Skin epidermis (tissue), 12 donors: ENCODE measurements around the gene TC2N.

Experiments used
- H3K27ac ChIP-seq, 21 experiments: fragments of 200-600 bp; sonication (generic) in 11 of 21; one replicate each; pipeline ENCODE4 v1.5.0; 2020; ENCODE audit warnings: mild to moderate bottlenecking in 3 of 21, inconsistent platforms in 2 of 21, moderate library complexity in 2 of 21
- H3K4me3 ChIP-seq, 7 experiments: fragments of 200-600 bp; sonication (generic) in 2 of 7; one replicate each; pipeline ENCODE4 v1.5.0; 2020; ENCODE audit warnings: inconsistent platforms in 2 of 7, mild to moderate bottlenecking in 2 of 7, moderate library complexity in 1 of 7

Gene TC2N

DNA sequence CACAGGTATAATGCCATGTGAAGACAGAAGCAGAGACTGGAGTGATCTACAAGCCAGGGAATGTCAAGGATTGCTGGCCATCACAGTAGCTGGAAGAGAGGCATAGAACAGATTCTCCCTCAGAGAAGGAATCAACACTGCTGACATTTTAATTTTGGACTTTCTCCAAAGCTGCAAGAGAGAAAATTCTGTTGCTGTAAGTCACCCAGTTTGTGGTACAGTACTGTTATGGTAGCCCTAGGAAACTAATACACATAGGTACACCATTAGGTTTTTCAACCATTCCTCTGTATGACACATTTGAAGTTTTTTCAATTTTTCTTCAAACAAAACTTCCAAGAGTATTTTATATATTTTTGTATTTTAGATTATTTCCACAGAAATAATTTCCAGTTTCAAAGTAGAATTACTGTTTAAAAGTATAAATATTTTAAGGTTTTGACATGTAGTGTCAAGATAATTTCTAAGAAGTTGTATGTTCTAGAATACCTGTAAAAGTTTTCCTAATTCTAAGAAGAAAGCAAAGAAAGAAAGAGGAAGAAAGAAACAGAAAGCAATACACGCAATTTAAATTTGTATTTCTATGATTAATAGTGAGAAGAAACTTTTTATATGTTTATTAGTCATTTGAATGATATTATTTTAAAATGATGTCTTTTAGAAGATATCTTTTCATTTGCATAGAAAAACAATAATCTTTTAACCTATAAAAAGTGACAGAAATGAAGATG lies 70.6 kb downstream of the TC2N start:
- no peak overlapping the region for H3K27ac ChIP-seq

GRCh38 chr14:91793704-91794103 lies 73.6 kb downstream of the TC2N start:
- Histone ChIP-seq H3K4me3 (no peak overlapping the region), H3K27ac (no peak overlapping the region)

More for the DNA sequence above, 70.6 kb downstream of the TC2N start:
- H3K4me3 ChIP-seq = no peak overlapping the region

- no peak overlapping the region for H3K4me3 ChIP-seq
Observed at GRCh38 chr14:91786188-91786587, 81.1 kb downstream of the TC2N start.

DNA sequence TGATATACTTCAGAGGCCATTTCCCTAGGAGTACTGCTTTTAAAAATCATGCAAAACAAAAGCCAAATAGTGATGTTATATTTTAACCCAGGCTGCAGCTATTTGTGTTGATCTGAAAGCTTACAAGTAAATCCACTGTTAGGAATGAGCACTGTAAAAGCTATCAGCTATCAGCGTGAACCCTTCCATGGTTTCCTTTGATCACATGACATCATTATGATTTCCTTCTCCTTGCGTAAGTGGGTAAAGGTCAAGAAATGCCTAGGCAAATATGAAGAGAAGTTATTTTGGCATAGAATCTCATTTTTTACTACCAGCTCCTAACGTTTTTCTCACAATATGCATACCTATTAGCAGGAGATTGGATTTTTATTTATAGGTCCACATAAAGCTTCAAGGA lies 86.9 kb downstream of the TC2N start:
- H3K4me3 ChIP-seq = no peak overlapping the region
- no peak overlapping the region for H3K27ac ChIP-seq

More at GRCh38 chr14:91786188-91786587, 81.1 kb downstream of the TC2N start:
- H3K27ac ChIP-seq = no peak overlapping the region

GRCh38 chr14:91778217-91778616 lies 89.1 kb downstream of the TC2N start:
- Histone ChIP-seq H3K27ac (no peak overlapping the region), H3K4me3 (no peak overlapping the region)

- Histone ChIP-seq H3K27ac (no peak overlapping the region), H3K4me3 (no peak overlapping the region)
Observed at GRCh38 chr14:91774140-91775096, 92.9 kb downstream of the TC2N start.

GRCh38 chr14:91770185-91770584 lies 97.2 kb downstream of the TC2N start:
- no peak overlapping the region for H3K4me3 ChIP-seq
- no peak overlapping the region for H3K27ac ChIP-seq

- no peak overlapping the region for H3K27ac ChIP-seq
Observed at GRCh38 chr14:91755570-91756295, 111.6 kb downstream of the TC2N start.

GRCh38 chr14:91754819-91755218 lies 112.5 kb downstream of the TC2N start:
- no peak overlapping the region for H3K4me3 ChIP-seq
- peak overlapping the region in 1 of 21 experiments; percentile 11 for H3K27ac ChIP-seq

More at GRCh38 chr14:91755570-91756295, 111.6 kb downstream of the TC2N start:
- H3K4me3 ChIP-seq = no peak overlapping the region

- Histone ChIP-seq H3K4me3 (no peak overlapping the region), H3K27ac (peak overlapping the region in 1 of 21 experiments; percentile 11)
Observed at GRCh38 chr14:91754185-91754584, 113.2 kb downstream of the TC2N start.

DNA sequence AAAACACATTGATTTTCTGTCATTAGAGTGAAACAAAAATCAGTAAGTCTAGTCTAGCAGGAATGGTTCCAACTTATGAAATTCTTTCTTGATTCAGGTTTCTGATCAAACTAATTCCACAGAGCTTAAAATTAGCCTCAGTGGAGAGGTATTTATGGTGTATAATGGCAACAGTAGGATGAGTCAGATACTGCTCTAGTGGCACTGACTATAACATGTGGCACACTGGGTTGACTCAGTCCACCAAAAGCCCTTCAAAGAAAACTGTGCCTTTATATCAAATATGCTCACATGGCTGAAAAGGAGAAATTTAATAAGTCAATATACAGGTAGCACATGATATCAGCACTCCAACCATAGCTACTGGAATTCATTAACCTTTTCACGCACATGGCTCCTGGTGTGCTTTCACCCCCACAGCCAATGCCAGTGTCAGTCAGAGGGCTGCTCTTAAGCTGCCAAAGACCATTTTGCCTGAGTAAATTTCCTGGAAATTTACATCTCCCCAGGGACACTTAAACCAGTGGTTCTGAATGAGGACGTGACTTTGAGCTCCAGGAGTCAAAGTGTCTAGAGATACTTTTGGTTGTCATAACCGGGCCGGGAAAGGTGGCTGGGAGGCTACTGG lies 113.7 kb downstream of the TC2N start:
- no peak overlapping the region for H3K4me3 ChIP-seq
- H3K27ac ChIP-seq = no peak overlapping the region

DNA sequence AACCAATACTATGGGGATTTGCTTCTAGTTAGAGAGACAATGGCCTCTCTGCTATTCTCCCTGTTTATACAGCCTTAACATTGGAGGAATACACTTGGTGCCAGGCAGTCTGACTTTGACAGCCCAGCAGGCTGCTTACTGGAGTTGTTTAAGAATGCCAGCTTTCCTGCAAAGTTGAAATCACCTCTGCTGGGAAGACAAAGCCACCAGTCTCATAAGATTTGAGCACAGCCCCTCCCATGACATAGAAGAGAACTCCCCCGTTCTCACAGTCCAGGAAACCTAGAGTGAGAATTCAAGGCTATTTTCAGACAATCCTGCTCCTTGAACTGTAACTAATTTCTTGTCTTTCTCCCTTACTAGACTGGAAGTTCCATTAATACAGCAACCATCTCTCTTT lies 114.4 kb downstream of the TC2N start:
- Histone ChIP-seq H3K4me3 (no peak overlapping the region), H3K27ac (no peak overlapping the region)

DNA sequence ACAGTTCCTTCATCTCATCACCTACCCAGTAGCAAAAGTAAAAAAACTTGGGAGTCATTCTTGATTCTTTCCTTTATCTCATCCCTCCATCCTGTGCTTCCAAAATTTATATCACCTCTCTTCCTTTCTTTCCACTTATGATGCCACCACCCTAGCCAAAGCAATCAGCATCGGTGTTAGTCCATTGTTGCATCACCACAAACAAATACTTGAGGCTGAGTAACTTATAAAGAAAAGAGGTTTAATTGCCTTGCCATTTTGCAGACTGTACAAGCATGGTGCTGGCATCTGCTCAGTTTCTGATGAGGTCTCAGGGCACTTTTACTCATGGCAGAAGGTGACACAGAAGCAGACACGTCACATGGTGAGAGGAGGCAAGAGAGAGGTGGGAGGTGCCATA lies 115.6 kb downstream of the TC2N start:
- Histone ChIP-seq H3K27ac (no peak overlapping the region), H3K4me3 (no peak overlapping the region)

- no peak overlapping the region for H3K27ac ChIP-seq
- H3K4me3 ChIP-seq = no peak overlapping the region
Observed at GRCh38 chr14:91750634-91751198, 116.6 kb downstream of the TC2N start.

DNA sequence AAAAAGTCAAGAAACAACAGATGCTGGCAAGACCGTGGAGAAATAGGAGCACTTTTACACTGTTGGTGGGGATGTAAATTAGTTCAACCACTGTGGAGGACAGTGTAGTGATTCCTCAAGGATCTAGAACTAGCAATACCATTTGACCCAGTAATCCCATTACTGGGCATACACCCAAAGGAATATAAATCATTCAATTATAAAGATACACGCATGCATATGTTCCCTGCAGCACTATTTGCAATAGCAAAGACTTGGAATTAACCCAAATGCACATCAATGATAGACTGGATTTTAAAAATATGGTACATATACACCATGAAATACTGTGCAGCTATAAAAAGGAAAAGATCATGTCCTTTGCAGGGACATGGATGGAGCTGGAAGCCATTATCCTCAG lies 117.5 kb downstream of the TC2N start:
- H3K4me3 ChIP-seq = no peak overlapping the region
- H3K27ac ChIP-seq = no peak overlapping the region

GRCh38 chr14:91748049-91748448 lies 119.3 kb downstream of the TC2N start:
- no peak overlapping the region for H3K4me3 ChIP-seq
- no peak overlapping the region for H3K27ac ChIP-seq

- Histone ChIP-seq H3K27ac (no peak overlapping the region), H3K4me3 (no peak overlapping the region)
Observed at GRCh38 chr14:91745344-91745743, 122.0 kb downstream of the TC2N start.

DNA sequence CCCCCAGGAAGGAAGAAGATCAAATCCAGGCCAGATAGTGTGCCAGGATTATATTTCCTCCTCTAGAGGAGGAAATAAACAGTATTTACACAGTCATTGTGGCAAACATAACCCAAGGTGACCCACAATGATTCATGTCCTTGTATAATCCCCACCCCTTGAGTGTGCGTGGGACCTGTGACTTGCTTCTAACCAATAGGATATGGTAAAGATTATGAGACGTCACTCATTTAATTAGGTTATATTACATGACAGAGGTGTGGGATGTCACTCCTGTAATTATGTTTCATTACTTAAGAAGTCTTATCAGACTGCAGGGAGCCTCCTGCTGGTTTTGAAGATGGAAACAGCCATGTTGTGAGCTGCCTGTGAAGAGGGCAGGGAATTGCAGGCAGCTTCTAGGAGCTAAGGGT lies 123.3 kb downstream of the TC2N start:
- Histone ChIP-seq H3K4me3 (no peak overlapping the region), H3K27ac (peak overlapping the region in 1 of 21 experiments; percentile 22)

DNA sequence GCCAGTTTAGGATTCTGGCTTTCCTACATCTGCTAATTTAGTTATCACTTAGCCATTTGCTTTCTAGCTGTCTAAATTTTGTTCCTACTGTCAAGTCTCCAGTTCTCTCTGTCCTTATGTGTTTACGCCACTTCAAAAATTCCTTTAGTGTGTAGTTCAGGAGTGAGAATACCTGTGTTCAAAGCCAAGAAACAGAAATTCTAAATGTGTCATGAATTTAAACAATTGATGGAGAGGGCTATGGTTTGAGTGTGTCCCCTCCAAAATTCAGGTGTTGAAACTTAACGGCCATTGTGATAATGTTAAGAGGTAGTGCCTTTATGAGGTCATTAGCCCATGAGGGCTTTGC lies 124.1 kb downstream of the TC2N start:
- H3K27ac ChIP-seq = no peak overlapping the region
- no peak overlapping the region for H3K4me3 ChIP-seq
